ENCODE data around the gene DIP2C.

DIP2C gene

DNA sequence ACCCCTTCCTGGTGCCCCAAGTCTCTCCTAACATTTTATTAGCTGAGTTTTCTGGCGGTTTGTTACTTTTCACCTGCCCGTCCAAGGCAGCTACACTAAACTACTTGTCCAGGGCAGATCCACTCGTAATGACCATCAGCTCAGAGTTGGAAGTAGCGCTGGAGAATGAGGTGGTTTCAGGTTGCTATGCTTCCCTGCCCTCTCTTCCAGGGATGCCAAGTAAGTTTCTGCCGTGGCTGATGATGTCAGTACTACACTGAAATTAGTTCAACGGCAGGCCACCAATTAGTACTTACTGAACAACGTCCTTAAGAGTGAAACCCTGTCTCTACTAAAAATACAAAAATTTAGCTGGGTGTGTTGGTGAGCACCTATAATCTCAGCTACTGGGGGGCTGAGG, 55.2 kb downstream of the DIP2C start:
- TF ChIP-seq, protein P1, sequence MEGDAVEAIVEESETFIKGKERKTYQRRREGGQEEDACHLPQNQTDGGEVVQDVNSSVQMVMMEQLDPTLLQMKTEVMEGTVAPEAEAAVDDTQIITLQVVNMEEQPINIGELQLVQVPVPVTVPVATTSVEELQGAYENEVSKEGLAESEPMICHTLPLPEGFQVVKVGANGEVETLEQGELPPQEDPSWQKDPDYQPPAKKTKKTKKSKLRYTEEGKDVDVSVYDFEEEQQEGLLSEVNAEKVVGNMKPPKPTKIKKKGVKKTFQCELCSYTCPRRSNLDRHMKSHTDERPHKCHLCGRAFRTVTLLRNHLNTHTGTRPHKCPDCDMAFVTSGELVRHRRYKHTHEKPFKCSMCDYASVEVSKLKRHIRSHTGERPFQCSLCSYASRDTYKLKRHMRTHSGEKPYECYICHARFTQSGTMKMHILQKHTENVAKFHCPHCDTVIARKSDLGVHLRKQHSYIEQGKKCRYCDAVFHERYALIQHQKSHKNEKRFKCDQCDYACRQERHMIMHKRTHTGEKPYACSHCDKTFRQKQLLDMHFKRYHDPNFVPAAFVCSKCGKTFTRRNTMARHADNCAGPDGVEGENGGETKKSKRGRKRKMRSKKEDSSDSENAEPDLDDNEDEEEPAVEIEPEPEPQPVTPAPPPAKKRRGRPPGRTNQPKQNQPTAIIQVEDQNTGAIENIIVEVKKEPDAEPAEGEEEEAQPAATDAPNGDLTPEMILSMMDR (IDR thresholded peaks at IDR 0.05), result no peak

DNA sequence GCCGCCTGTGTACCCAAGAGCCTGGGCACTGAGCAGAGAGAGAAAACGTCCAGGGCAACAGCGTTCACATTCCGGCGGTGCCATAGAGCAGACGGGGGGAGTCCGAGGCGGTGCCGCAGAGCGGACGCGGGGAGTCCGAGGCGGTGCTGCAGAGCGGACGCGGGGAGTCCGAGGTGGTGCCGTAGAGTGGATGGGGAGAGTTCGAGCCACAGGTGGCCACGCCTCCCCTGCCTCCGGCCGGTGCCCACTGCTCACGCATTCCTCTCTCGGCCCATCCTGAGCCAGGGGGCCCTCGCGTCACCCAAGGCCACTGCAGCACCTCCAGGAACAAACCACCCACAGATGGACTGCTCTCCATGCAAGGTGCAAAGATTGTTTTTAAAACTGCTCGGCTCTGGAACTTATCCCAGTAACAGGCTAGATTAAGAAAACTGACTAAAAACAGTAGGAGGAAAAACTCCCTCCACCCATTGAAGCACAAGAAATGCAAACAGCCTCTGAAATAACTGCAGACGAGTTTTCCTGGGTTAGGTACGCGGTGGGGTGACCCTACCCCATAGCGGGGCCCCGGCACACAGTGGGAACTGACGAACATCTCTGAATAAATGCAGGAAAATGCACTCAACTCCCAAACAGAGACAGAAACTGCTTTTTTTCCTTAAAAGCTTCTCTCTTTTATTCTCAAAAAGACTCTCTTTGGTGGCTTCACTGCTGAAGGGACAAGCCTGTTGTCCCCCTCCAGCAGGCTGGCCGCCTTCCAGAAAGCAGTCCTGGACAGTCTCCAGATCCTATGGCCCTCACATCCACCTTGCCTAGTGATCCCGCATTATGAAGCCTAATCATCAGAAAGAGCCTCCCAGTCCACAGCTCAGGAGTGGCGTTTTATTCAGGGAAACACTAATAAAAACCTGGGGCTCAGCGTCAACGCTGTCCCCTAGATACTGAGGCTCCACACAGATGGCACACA, 55.9 kb downstream of the DIP2C start:
- TF ChIP-seq, protein P1 (IDR thresholded peaks at IDR 0.05), result no peak

DNA sequence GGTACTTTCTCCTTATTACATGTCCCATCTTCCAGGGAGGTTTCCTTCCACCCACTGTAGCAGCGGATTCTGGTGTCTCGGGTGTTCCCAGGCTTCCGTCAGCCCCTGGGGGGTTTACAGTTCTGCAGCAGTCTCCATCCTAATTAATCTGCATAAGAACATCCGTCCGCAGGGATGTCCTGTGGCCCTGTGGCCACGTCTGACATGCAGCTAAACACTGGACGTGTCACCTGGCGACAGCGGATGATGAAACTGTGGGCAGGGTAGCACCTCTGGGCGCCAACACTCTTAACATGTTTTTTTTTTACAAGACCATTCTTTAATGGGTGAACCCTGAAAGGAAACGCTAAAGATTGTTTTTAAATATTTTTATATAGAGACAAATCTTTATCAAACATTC, 58.2 kb downstream of the DIP2C start:
- TF ChIP-seq, protein P1 (IDR thresholded peaks at IDR 0.05), result no peak

DNA sequence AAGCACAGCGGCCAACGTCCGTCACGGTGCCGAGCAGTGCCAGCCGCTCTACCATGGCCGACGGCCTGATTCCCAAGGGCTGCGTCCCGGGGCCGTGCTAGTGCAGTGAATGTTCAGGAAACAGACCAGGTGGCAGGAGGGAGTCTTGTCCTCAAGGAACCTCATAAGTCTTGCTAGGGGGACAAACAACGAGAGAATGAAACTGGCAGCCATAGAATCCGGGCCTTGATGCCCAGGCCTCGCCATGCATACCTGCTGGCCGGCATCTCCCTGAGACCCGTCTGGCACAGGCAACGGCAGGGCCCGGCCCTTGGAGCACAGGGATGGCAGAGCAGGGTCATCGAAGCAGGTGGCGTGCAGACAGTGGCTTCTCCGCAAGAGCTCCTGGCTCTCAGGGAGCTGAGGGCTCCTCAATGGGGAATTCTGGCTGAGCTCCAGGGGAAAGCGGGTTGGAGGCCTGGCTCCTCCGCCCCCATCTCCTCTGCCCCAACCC, 58.8 kb downstream of the DIP2C start:
- TF ChIP-seq, protein P1 (IDR thresholded peaks at IDR 0.05), result no peak

DNA sequence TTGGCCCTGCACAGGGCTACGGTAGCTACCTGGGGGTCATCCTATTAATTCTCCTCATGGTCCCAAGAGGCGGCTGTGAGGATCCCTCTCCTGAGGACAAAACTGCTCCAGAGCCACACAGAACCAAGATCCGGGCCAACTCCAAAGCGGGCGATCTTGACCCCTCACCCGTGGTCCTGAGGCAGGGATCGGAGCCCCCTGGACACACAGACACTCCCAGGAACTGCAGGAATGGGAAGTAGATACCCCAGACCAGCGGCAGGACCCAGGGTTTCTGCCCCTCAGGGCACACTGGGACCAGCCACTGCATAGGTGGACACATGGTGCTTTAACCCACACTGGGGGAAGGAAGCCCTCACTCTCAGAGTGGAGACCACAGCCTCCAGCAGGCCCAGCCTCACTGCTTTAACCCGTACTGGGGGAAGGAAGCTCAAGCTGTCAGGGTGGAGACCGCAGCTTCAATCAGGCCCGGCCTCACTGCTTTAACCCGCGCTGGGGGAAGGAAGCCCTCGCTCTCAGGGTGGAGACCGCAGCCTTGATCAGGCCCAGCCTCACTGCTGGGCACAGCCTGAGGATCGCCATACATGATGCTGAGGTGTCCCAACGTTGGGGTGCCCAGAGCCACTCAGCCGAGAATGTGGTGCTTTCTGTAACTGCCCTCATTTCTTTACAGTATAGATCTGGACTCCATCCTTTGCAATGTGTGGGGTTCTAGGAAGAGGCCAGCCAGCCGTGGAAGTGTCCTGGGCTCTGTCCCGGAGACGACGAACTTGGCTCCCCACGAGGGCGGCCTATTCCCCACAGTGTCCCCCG, 60.1 kb downstream of the DIP2C start:
- TF ChIP-seq, protein P1 (IDR thresholded peaks at IDR 0.05), result no peak

DNA sequence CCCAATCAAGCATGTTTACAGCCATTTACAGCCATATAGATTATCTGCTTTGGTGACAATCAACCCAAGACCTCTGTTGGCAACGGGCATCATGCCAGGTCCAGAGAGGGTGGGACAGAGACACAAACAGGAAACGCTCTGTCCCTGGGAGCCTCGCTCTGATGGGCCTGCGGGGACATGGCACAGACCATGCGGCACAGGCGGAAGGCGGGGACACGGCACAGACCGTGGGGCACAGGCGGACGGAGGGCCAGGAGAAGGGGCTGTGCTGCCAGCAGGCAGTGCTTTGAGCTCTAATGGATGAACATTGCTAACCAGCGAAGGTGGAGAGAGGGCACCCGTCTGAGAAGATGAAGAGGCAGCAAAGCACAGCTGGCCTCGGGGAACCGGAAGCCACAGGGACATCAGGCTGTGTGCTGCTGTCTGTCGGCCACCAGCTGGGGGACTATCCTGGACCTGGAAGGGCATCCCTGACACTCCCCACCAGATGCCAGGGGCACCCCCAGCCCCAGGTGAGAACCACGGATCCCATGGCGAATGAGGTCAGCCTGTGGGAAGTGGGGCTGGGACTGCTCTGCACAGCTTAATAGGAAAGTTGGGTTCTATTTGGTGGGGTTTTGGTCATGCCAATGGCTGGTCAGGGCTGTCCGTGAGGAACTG, 61.0 kb downstream of the DIP2C start:
- TF ChIP-seq, protein P1 (IDR thresholded peaks at IDR 0.05), result no peak

Data from LNCAP (cell line).